GM18951 (cell line): ENCODE results near the gene IST1.

Experiments
- POLR2A ChIP-seq: IDR thresholded peaks from 4 replicates; pipeline ENCODE4 v1.6.1; 2011; ENCODE audit warnings: mild to moderate bottlenecking; ENCODE audit not compliant: insufficient read length, insufficient read depth; ENCODE audit errors: extremely low read depth
- in situ Hi-C: fragments of 300-500 bp; cut with MboI; formaldehyde crosslinking; loops from one replicate; pipeline ENCODE4 v1.12.0; 2022; ENCODE audit warnings: low sequenced_read_pairs, mixed read lengths, inconsistent platforms; ENCODE audit not compliant: unreplicated experiment

IST1 gene

DNA sequence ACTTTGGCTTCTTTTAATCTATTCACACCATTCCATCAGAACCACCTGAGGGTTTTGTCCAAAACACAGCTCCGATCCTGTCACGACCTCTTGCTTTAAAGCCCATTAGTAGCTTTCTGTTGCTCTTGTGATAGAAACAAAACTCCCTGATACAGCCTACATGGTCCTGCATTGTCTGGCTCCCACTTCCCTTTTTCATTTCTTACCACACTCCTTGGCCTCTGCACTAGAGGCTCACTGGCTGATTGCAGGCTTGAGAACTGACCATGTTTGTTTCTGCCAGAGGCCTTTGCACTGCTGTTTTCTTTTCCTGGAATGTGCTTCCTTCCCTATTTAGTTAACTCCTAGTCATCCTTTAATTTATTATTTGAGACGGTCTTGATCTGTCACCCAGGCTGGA lies 23.7 kb downstream of the IST1 start:
- TF ChIP-seq POLR2A, result no peak
- in situ Hi-C loops, result no loop called here

DNA sequence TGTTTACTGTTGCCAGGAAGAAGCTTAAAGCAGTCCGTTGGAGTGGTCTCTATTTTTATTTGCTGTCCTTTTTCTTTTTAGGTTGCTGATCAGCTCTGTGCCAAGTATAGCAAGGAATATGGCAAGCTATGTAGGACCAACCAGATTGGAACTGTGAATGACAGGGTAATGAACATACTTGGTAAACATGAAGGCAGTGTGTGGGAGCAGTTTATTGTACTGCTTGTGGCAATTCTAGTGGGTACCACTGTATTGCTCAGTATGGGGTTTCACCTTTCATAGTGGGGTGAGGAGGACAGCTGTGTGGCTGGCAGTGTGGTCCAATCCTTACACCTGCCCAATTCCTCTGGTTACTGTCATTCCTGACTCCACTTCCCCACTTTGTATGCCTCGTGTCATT lies 25.3 kb downstream of the IST1 start:
- in situ Hi-C loops, result no loop called here
- no peak for TF ChIP-seq POLR2A

DNA sequence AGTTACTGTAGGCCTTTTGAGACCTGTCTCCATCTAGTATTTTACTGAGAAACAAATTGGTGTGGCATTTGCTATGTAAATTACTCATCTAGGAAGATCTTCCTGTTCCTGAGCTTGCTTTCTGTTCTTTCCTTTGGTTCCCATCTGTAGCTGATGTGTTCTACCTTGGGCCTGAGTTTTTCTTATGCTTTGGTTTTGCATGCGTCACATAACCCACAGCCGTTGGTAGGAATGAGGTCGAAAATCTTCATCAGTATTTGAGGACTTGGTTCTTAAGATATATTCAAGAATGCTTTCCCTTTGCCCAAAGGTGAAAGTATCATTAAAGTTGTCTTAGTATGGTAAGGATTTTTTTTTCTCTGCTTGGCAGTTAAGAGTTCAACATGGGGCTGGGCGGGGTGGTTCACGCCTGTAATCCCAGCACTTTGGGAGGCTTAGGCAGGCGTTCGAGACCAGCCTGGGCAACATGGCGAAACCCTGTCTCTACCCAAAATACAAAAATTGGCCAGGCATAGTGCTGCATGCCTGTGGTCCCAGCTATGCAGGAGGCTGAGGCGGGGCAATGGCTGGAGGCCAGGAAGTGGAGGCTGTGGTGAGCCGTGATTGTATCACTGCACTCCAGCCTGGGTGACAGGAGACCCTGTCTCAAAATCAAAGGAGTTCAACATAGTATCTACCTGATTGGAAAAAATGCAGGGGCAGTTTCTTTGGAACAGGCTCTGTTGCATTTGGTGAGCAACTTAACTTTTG lies 28.8 kb downstream of the IST1 start:
- no peak for TF ChIP-seq POLR2A
- in situ Hi-C loops, result no loop called here

DNA sequence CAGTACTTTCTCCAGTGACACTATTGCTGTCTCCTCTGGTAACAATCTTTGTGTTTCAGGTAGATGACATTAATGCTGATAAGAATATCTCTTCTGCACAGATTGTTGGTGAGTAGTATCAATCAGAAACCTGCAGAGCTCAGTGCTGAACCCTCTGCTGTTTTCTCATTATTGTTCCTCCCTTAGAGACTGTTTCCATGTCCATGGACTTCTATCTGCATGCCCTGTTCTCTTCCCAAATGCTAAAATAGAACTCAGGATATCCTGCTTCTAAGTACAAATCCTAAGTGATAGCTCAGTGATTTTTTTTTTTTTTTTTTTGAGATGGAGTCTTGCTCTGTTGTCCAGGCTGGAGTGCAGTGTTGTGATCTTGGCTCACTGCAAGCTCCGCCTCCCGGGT lies 29.4 kb downstream of the IST1 start:
- in situ Hi-C loops, result no loop called here
- TF ChIP-seq POLR2A, result no peak

DNA sequence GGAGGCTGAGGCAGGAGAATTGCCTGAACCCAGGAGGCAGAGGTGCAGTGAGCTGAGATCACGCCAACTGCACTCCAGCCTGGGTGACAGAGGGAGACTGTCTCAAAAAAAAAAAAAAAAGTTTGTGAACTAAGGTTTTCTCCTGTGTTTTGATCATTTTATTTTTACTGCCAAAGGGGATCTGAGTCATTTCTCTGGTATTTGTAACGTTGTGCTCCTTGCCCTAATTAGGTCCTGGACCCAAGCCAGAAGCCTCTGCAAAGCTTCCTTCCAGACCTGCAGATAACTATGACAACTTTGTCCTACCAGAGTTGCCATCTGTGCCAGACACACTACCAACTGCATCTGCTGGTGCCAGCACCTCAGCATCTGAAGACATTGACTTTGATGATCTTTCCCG lies 32.1 kb downstream of the IST1 start:
- in situ Hi-C loops, result no loop called here
- no peak for TF ChIP-seq POLR2A

DNA sequence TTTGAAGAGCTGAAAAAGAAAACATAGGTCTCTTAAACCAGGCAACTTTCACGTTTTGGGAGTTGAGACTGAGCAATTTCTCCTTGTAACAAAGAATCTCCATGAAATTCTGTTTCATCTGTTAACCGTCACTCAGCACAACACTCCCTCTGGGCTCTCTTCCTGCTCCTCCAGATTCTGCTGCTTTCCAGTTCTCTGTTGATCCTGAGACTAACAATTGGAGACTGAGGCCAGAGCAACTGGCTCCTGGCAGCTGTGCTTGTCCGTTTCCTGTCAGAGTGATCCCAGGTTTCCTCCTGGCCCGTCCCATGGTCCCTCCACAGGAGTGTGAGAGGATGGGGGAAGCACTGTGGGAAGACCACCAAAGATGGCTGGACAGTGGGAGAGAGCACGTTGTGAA lies 32.5 kb downstream of the IST1 start:
- in situ Hi-C loops, result no loop called here
- no peak for TF ChIP-seq POLR2A

- in situ Hi-C loops, result no loop called here
- no peak for TF ChIP-seq POLR2A
Measured at GRCh38 chr16:71929048-71929447, 33.7 kb downstream of the IST1 start.

DNA sequence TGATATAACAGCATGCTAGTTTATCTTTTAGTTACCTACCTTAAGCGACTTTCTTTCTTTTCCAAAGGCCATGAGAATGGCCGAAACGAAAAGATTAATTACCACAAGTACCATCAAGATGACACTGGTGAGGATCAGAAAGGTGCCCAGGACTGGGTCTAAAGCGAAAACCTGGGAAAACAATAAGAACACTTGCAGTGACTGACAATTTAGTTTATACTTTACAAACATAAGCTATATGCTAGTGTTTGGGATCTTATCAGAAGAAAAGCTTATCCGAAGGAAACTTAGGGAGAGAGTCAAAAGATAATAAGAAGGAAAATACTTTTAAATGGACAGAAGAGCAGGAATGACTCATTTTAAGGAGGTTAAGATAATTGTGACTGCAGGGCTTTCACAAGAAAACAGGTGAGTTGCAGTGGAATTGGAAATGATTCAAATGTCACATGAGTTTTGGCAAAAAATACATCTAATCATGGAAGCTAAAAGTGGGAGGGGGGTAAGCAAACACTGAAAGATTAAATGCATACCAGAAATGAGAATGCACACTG lies 34.8 kb downstream of the IST1 start:
- in situ Hi-C loops, result no loop called here

GRCh38 chr16:71931001-71931400 lies 35.7 kb downstream of the IST1 start:
- TF ChIP-seq POLR2A, result no peak
- in situ Hi-C loops, result no loop called here

More for the DNA sequence above, 34.8 kb downstream of the IST1 start:
- no peak for TF ChIP-seq POLR2A

GRCh38 chr16:71931599-71931998 lies 36.3 kb downstream of the IST1 start:
- TF ChIP-seq POLR2A, result no peak
- in situ Hi-C loops, result no loop called here

DNA sequence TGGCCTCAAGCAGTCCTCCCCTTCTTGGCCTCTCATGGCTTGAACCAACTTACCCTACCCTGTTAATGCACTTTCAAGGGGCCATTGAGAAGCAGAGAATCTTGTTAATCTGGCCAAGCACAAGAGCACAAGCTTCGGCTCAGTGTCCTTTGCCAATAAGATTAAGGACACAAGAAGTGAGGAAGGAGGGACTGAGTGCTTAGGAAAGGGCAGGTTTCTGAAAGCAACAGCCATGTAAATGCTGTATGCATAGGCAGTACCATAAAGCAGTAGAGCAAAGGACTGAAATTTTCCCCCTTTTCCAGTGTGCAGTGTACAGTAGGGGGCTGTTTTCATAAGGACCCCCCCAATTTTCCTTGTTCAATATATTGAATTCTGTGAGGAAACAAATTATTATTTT lies 37.7 kb downstream of the IST1 start:
- no peak for TF ChIP-seq POLR2A
- in situ Hi-C loops, result no loop called here

DNA sequence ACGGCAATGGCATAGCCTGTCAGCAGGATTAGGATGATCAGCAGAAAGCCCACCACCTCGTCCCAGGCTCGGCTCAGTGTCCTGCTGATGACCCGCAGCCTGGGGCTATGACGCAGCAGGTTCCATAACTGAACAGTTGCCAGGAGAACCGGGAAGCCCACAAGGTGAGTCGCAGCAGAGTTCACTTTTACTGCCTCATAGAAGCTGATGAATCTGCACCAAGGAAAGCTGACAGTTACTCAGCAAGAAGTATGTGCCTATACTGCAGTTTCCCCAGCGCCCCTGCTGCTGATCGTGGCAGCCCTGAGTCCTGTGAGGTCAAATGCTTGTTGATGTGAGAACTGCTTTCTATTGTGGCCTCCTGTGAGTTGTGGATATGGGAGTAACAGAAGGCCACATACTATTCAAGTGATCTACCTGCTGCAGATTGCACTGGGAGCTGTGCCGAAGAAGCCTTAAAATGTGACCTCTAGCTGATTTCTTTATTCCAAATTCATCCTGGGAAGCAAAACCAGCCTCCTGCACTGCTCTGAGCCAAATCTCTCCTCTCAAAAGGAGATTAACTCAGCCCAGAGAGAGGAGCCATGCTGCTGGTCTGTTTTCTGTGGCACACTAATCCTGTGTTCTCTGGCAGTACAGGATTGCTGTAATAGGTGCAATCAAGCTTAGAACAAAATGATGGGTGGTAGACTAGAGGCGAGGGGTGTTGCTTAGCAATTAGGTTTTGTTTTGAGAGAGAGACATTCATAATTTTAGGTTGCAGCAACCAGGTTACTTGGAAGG lies 38.8 kb downstream of the IST1 start:
- TF ChIP-seq POLR2A, result no peak
- in situ Hi-C loops, result no loop called here

DNA sequence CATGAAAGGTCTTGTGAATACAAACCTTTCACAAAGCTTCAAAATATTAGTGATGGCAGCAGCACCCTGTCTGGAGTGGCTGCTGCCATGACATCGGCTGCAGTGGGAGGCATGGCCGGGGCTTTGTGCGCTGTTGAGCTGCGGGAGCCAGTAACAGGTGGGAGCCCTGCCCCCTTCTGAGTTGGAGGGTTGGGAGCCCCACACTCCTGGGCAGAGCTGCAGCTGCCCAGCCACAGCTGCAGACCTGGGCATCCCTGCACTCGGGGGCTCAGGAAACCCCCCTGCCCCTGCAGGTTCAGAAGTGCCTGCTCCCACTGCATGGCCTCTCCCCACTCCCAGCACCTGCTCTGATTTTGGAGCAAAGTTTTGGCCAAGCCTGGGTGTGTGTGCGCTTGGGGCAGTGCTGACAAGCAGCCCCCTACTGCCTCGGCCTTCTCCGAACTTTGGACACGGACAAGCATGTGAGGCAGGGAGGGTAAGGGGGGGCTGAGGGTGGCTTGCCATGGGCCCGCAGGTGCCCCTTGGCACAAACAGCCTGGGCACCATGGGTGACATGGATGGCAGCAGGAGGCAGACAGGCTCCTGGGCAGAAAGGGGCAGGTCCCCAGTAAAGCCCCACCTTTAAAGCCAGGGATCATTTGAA lies 42.7 kb downstream of the IST1 start:
- in situ Hi-C loops, result no loop called here
- TF ChIP-seq POLR2A, result no peak
